DMS114 treated with DMSO at 0.1 percent for 48 hours (cell line): ENCODE data around the gene VAC14.
"Not testable (repeated sequence)": the region's sequence is repeated elsewhere in the genome, so short reads cannot be mapped to it uniquely, and the experiment has no call there.

ENCODE experiments used
- DNase-seq: peaks from one replicate; lab custom pipeline; 2025; ENCODE audit not compliant: unreplicated experiment; lab: John Stamatoyannopoulos, UW

VAC14 gene

GRCh38 chr16:70745536-70746025 is 55.4 kb downstream of the VAC14 start:
- DNase-seq: no peak

DNA sequence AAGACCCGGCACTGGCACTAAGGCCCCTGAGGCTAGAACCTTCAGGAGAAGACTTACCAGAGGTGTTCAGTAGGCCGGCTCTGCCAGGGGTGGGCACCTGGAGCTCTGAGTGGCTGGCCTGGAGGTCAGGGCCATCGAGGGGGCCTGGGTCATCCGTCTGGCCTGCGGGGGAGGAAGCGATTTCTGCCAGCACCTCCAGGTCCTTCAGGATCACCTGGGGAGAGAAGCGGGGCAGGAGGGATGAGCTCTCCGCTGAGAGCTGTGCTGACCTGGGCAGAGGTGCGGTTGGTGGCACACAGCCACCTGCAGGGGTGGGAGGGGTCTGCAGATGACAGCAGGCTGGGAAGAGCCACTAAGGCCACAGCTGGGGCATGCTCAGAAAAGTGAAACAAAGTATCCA is 56.6 kb downstream of the VAC14 start:
- no peak for DNase-seq

DNA sequence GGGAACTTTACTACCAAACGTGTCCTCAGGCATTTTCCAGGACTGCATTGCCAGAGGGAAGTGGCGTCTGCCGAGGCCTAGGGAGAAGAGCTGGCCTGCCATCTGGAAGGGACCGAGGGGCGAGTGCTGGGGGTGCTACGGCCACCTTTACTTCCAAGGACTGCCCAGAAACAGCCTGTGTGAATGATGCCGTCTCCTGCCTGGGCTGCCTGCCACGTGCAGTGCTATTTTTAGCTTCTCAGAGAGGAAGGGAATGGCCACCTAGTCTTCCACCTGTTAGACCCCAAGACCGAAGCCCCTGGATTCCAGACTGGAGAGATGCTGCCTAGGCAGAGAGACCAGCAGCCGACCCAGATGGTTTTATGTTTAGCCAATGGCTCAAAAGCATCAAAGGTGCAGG is 57.2 kb downstream of the VAC14 start:
- no peak for DNase-seq

GRCh38 chr16:70742967-70743366 is 58.0 kb downstream of the VAC14 start:
- not testable (repeated sequence) for DNase-seq

GRCh38 chr16:70741783-70742125 is 59.2 kb downstream of the VAC14 start:
- DNase-seq: no peak

GRCh38 chr16:70740914-70741782 is 59.8 kb downstream of the VAC14 start:
- DNase-seq: no peak

DNA sequence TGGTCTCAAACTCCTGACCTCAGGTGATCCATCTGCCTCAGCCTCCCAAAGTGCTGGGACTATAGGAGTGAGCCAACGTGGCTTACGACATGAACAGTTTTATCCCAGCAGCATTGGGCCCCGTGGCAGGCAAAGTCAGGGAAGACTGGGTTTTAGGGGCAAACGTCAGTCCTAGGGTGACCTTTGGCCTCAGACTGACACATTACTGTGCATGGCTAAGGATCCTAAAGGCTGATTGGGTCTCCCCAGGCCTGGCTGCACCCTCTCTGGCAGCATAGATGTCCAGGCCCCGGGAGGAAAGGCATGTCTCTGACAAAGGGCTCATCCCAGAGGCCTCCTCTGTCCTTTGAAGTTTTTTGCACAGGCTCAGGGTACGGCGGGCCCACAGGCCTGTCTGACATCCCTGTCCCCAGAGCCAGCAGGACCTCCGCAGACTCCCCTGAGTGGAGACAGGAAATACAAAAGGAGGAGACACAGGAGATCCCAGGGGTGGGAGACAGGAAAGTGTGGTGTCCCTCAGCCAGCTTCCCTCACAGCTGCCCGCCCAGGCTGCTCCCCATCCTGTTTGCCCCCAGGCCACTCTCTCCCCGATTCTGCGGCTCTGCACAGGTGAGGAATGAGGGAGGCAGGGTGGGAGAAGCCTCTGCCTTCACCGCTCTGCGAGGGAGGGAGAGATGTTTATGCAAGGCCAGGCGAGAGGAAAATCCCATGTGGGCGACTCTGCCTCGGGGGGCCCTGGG is 60.6 kb downstream of the VAC14 start:
- DNase-seq: no peak

DNA sequence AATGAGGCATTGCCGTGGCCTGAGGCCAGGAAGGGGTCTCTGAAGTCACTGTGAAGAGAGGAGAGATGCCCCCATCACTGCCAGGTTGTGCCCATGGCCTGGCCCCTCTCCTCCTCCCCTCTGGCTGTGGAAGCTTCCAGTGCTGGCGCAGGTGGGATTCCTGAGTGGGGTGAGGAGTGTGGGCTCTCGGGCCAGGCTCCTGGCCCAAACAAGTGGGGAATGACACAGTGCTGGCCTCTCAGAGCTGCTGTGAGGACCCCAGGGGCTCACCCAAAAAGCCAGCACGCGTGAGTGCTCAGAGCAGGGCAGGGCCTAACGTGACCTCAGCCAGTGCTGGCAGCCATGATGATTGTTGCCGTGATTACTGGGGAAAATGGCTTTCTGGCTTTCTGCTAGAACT is 61.6 kb downstream of the VAC14 start:
- DNase-seq: no peak

- no peak for DNase-seq
Observed at GRCh38 chr16:70738083-70738977, 62.6 kb downstream of the VAC14 start.

- DNase-seq: no peak
Observed at GRCh38 chr16:70737377-70738082, 63.4 kb downstream of the VAC14 start.

DNA sequence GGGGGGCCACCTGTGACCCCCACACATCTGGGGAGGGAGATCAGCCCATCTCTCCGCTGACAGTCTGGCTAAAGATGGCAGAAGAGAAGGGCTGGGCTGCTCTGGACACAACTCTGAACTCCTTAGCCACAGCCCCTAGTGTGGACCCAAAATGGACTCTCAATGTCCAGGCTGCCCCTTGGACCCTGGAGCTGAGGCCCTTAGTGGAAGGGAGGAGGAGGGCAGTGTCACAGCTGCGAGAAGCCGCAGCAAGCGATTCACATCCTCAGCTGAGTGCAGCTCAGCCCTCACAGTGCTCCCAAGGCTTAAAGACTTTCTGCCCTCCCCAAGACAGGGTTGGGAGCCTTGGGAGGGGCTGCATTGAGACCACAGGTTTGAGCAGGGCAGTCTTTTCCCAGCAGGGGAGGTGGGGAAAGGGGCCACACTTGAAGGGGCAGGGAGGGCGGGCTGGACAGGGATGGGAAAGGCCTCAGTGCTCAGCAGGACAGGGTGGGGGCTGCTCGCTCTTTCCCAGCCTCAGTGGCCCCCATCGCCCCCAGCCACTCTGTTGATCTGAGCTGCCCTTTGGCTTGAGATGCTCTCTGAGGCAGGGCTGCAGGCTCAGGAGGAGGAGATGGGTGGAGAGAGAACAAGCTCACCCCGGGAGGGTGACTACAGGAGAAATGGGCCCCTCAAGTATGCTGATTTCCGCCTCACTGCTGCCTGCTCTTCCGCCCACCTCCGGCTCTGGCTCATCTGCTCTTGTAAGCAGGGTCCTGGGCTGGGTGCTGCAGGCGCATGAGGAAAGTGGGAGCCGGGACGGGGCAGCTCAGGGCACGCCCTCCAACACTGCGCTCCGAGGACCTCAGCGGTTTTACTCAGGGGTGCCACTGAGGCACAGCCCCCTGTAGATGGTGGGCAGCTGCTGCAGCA is 64.2 kb downstream of the VAC14 start:
- DNase-seq: no peak

DNA sequence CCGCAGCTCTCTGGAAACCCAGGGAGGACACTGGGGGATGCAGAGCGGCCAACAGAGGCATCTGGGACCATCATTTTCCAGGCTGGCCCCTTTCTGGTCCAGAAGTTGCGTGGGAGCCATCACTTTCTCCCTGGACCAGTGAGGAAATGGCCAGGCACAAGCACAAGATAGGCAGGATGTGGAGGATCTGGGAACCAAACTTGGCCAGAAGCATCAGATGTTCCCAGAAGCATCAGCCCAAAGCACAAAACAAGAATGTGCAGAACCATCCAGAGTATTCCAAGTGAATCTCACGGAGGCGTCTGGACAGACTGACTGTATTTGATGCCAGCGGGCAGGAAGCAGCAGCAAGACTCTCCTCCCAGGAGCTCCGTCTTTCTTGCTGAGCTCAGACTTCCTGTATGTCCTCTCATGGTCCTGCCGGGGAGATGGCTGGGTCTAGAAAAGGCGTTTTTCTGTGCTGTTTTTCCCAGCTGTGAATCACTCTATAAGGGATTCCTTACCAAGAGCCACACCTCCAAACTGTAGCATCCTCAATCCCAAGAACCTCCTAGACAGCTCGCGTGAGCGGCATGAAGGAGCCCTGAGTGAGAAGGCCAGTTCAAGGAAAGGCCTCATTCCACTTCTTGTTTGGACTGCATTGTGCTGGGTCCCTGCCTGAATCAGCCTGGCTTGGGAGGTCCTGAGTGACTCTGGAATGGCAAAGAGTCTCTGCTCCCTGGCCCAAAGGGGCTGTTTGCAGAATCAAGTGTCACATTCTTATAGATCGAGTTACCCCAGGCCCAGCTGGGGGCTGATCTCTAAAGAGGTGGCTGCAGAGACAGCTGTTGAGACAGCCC is 65.6 kb downstream of the VAC14 start:
- DNase-seq: no peak

DNA sequence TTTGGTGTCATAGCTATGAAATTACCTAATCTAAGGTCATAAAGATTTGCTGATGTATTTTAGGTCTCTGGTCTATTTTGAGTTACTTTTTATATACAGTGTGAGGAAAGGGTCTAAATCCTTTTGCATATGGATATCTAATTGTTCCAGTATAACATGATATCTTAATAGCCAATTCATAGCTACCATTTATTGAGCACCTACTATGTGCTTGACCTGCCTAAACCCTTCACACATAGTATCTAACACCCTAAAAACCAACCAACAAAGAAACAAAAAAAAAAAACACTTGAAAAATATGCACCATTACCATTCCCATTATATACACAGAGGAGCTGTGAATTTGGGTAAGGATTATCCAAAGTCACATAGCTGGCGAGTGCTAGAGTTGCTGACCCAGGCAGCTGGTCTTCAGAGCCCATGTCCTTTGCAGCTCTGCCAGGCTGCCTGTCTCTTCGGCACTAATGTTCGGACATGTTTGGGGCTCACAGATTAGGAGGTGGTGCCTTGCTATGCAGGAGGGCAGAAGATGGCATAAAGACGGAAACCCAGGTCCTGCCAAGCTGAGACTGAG is 66.3 kb downstream of the VAC14 start:
- DNase-seq: no peak

- no peak for DNase-seq
Observed at GRCh38 chr16:70730944-70731343, 70.0 kb downstream of the VAC14 start.

DNA sequence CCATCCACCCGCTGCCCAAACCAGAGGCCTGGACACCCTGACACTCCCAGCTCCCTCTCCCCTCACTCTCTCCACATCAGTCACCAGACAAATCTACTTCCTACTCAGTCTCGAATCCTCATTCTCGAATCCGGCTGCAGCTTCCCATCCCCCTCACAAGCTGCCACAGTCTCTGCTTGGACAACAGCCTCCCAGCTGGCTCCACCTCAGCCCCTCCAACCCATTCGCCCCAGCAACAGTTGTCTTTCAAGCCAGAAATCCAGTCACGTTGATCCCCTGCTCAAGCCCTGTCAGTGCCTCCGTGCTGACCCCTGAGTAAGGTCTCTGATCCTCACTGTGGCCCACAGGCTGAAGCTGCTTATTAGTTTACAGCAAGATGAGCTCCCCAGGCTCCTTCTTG is 70.9 kb downstream of the VAC14 start:
- DNase-seq: no peak

DNA sequence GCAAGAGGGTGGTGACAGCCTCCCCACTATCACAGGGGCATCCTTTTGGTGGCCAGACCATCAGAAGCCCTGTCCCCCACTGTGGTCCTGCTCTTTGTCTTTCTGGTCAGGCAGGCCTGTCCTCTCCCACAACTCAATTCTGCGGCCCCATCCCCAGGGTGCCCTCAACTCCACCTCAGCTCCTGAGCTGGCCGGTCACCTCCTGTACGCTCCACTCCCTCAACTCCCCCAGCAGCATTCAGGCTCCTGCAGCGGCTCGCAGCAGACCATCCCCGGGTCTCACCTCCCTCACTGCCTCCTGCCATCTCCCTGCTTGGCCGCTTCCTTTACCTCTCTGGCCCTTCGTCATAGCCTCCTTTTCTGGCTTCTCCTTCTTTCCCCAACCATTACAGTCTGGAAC is 71.7 kb downstream of the VAC14 start:
- no peak for DNase-seq

- DNase-seq: no peak
Observed at GRCh38 chr16:70728150-70728549, 72.8 kb downstream of the VAC14 start.

GRCh38 chr16:70726892-70727361 is 74.0 kb downstream of the VAC14 start:
- no peak for DNase-seq
